Trophoblast cell (in vitro differentiated cells and primary cell): ENCODE data around the gene ARHGAP27.
"Not testable (repeated sequence)": the region's sequence is repeated elsewhere in the genome, so short reads cannot be mapped to it uniquely, and the experiment has no call there.

ENCODE experiments used
- DNase-seq, 2 donors: peaks; one replicate each; pipeline ENCODE4 v3.0.0-alpha.2; 2016
- H2AFZ ChIP-seq: 2 replicates; pipeline ENCODE4 v1.6.1; 2013; ENCODE audit warnings: low read length, moderate library complexity, mild to moderate bottlenecking; ENCODE audit not compliant: insufficient read depth, poor library complexity
- H2AK5ac ChIP-seq: 2 replicates; pipeline ENCODE4 v1.6.1; 2013; ENCODE audit warnings: mild to moderate bottlenecking, low read length
- H2BK120ac ChIP-seq: 2 replicates; pipeline ENCODE4 v1.6.1; 2013; ENCODE audit warnings: low read length, mild to moderate bottlenecking, moderate library complexity; ENCODE audit not compliant: insufficient read depth, poor library complexity
- H2BK12ac ChIP-seq: 2 replicates; pipeline ENCODE4 v1.6.1; 2013; ENCODE audit warnings: mild to moderate bottlenecking, low read length, moderate library complexity
- H2BK5ac ChIP-seq: 2 replicates; pipeline ENCODE4 v1.6.1; 2013; ENCODE audit warnings: low read length, low read depth, moderate library complexity, mild to moderate bottlenecking; ENCODE audit not compliant: poor library complexity
- H3K14ac ChIP-seq: 2 replicates; pipeline ENCODE4 v1.6.1; 2013; ENCODE audit warnings: mild to moderate bottlenecking, low read length
- H3K18ac ChIP-seq: 2 replicates; pipeline ENCODE4 v1.6.1; 2013; ENCODE audit warnings: mild to moderate bottlenecking, low read length
- H3K23ac ChIP-seq: 2 replicates; pipeline ENCODE4 v1.6.1; 2013; ENCODE audit warnings: low read length
- H3K27ac ChIP-seq: 2 replicates; pipeline ENCODE4 v1.5.1; 2013; ENCODE audit warnings: low read depth, mild to moderate bottlenecking, inconsistent platforms, low read length, moderate library complexity
- H3K27me3 ChIP-seq: 2 replicates; pipeline ENCODE4 v1.6.1; 2013; ENCODE audit warnings: inconsistent platforms, mild to moderate bottlenecking, low read length, moderate library complexity; ENCODE audit not compliant: insufficient read depth
- H3K36me3 ChIP-seq, 2 experiments: 1 replicate in 1 of 2; 2 replicates in 1 of 2; pipeline ENCODE4 v1.6.1; 2013; ENCODE audit warnings: low read length in 2 of 2, mild to moderate bottlenecking in 2 of 2, moderate library complexity in 1 of 2; ENCODE audit not compliant: insufficient read depth in 2 of 2, control insufficient read depth in 1 of 2
- H3K4ac ChIP-seq: 2 replicates; pipeline ENCODE4 v1.6.1; 2013; ENCODE audit warnings: low read depth, mild to moderate bottlenecking, low read length, moderate library complexity
- H3K4me1 ChIP-seq, 2 experiments: 1 replicate in 1 of 2; 2 replicates in 1 of 2; pipeline ENCODE4 v1.6.1; 2013; ENCODE audit warnings: low read length in 2 of 2, mild to moderate bottlenecking in 2 of 2, moderate library complexity in 1 of 2; ENCODE audit not compliant: insufficient read depth in 2 of 2, control insufficient read depth in 1 of 2
- H3K4me2 ChIP-seq: 2 replicates; pipeline ENCODE4 v1.6.1; 2013; ENCODE audit warnings: inconsistent platforms, mild to moderate bottlenecking, low read length, moderate library complexity
- H3K4me3 ChIP-seq: 2 replicates; pipeline ENCODE4 v1.5.1; 2013; ENCODE audit warnings: mild to moderate bottlenecking, low read depth, low read length, inconsistent platforms
- H3K79me1 ChIP-seq: one replicate; pipeline ENCODE4 v1.6.1; 2013; ENCODE audit warnings: low read length
- H3K79me2 ChIP-seq: 2 replicates; pipeline ENCODE4 v1.6.1; 2013; ENCODE audit warnings: low read length, mild to moderate bottlenecking; ENCODE audit not compliant: control insufficient read depth, insufficient read depth, poor library complexity
- H3K9ac ChIP-seq: 2 replicates; pipeline ENCODE4 v1.6.1; 2013; ENCODE audit warnings: mild to moderate bottlenecking, low read length
- H3K9me3 ChIP-seq: 2 replicates; pipeline ENCODE4 v1.6.1; 2013; ENCODE audit warnings: low read depth, mild to moderate bottlenecking, control low read depth, inconsistent platforms, low read length; ENCODE audit not compliant: insufficient read depth
- H4K12ac ChIP-seq: 2 replicates; pipeline ENCODE4 v1.6.1; 2013; ENCODE audit warnings: low read depth, mild to moderate bottlenecking, low read length, moderate library complexity
- H4K8ac ChIP-seq: 2 replicates; pipeline ENCODE4 v1.6.1; 2013; ENCODE audit warnings: low read depth, mild to moderate bottlenecking, low read length, moderate library complexity
- H4K91ac ChIP-seq: one replicate; pipeline ENCODE4 v1.6.1; 2013; ENCODE audit warnings: low read depth, mild to moderate bottlenecking, low read length, moderate library complexity
- WGBS: extraction: QIAGEN DNeasy Blood & Tissue Kit; methylation state at CpG from one replicate; pipeline ENCODE4 v1.1.7; 2013; ENCODE audit warnings: missing lambda C conversion rate; ENCODE audit not compliant: insufficient read length, insufficient coverage; ENCODE audit errors: extremely low coverage; 5-methylcytosine and 5-hydroxymethylcytosine counted together

ARHGAP27 gene

GRCh38 chr17:45454341-45454740 lies 21.7 kb upstream of the ARHGAP27 start:
- H3K27me3 ChIP-seq, H3K27ac ChIP-seq, H2BK5ac ChIP-seq, H3K4ac ChIP-seq, H3K18ac ChIP-seq, H3K4me2 ChIP-seq, H4K8ac ChIP-seq, H3K23ac ChIP-seq, H3K79me1 ChIP-seq, H3K79me2 ChIP-seq, DNase-seq, H2BK12ac ChIP-seq, H3K4me3 ChIP-seq, H4K91ac ChIP-seq, H3K9me3 ChIP-seq, H2BK120ac ChIP-seq, H2AFZ ChIP-seq, H4K12ac ChIP-seq, H3K4me1 ChIP-seq, H3K14ac ChIP-seq, H3K9ac ChIP-seq, H2AK5ac ChIP-seq: not testable (repeated sequence)
- H3K36me3 ChIP-seq, result peaks cover 12 to 13% of the 10 kb centered on the region in 2 experiments
- WGBS, result no CpG with 5 or more reads among the region's 8 CpGs

GRCh38 chr17:45453731-45454130 lies 21.1 kb upstream of the ARHGAP27 start:
- DNase-seq, H3K14ac ChIP-seq, H3K4ac ChIP-seq, H3K4me2 ChIP-seq, H3K4me1 ChIP-seq, H2BK120ac ChIP-seq, H3K79me2 ChIP-seq, H3K27ac ChIP-seq, H3K18ac ChIP-seq, H3K27me3 ChIP-seq, H4K12ac ChIP-seq, H3K23ac ChIP-seq, H2AK5ac ChIP-seq, H3K4me3 ChIP-seq, H4K91ac ChIP-seq, H2BK5ac ChIP-seq, H4K8ac ChIP-seq, H2BK12ac ChIP-seq, H3K9me3 ChIP-seq, H3K9ac ChIP-seq, H2AFZ ChIP-seq, H3K79me1 ChIP-seq: not testable (repeated sequence)
- WGBS, result no CpG with 5 or more reads among the region's 17 CpGs
- H3K36me3 ChIP-seq, result peaks cover 12 to 13% of the 10 kb centered on the region in 2 experiments

GRCh38 chr17:45453225-45453534 lies 20.5 kb upstream of the ARHGAP27 start:
- not testable (repeated sequence) for H3K14ac ChIP-seq, H3K18ac ChIP-seq, H2BK5ac ChIP-seq, H3K27me3 ChIP-seq, H3K27ac ChIP-seq, H4K91ac ChIP-seq, H2BK12ac ChIP-seq, H3K23ac ChIP-seq, H2AFZ ChIP-seq, H3K4ac ChIP-seq, DNase-seq, H3K9me3 ChIP-seq, H2AK5ac ChIP-seq, H3K79me1 ChIP-seq, H3K4me2 ChIP-seq, H3K9ac ChIP-seq, H4K8ac ChIP-seq, H4K12ac ChIP-seq, H2BK120ac ChIP-seq, H3K4me1 ChIP-seq, H3K79me2 ChIP-seq, H3K4me3 ChIP-seq
- H3K36me3 ChIP-seq, result peaks cover 12 to 13% of the 10 kb centered on the region in 2 experiments
- WGBS, result no CpG with 5 or more reads among the region's 7 CpGs

- H3K4me2 ChIP-seq, H3K18ac ChIP-seq, H3K27ac ChIP-seq, H3K4me3 ChIP-seq, H3K23ac ChIP-seq, H3K79me1 ChIP-seq, H2AK5ac ChIP-seq, H4K8ac ChIP-seq, H3K27me3 ChIP-seq, H3K9me3 ChIP-seq, H3K14ac ChIP-seq, H3K4me1 ChIP-seq, H3K79me2 ChIP-seq, H2BK120ac ChIP-seq, H2BK5ac ChIP-seq, H3K9ac ChIP-seq, H3K4ac ChIP-seq, DNase-seq, H2AFZ ChIP-seq, H4K91ac ChIP-seq, H2BK12ac ChIP-seq, H4K12ac ChIP-seq: not testable (repeated sequence)
- WGBS, result no CpG with 5 or more reads among the region's 9 CpGs
- peaks cover 10 to 13% of the 10 kb centered on the region in 2 experiments for H3K36me3 ChIP-seq
Observed at GRCh38 chr17:45452329-45453224, 19.9 kb upstream of the ARHGAP27 start.
